ENCODE data around the gene SV2B. TPM values are rescaled to one million over a fixed set of nuclear protein-coding genes. Genes with fewer than 3 reads are reported as not detected.

Gene SV2B
- total and polyA plus RNA-seq, 2 donors (not counting 3 experiments of a cell fraction or from before 2014, with no cell fraction given) = not detected

GRCh38 chr15:91109885-91110284 is 9.8 kb downstream of the SV2B start:
- H3K9me3 ChIP-seq (replicated peaks; ENCODE audit: control insufficient read depth, insufficient read depth, low read length) = no peaks in the 10 kb centered on the region
- H3K4me3 ChIP-seq (replicated peaks in 1 of 3; ENCODE audit: insufficient read depth in 1 of 3, low read depth in 1 of 3, low read length in 3 of 3) = no peak overlapping the region
- H3K9me1 ChIP-seq (replicated peaks; ENCODE audit: control insufficient read depth, extremely low read depth, insufficient read depth, low read length) = no peaks in the 10 kb centered on the region
- no peaks in the 10 kb centered on the region for H3K4me1 ChIP-seq (ENCODE audit: control insufficient read depth, extremely low read depth, insufficient read depth, low read length)
- H3K27me3 ChIP-seq (ENCODE audit: control insufficient read depth in 2 of 2, insufficient read depth in 2 of 2, low read length in 2 of 2) = no peaks in the 10 kb centered on the region
- H3K36me3 ChIP-seq (ENCODE audit: control insufficient read depth in 2 of 2, extremely low read depth in 1 of 2, insufficient read depth in 2 of 2, low read length in 2 of 2) = no peaks in the 10 kb centered on the region
- intact Hi-C loops (cut with micrococcal nuclease) = no loop called here
- no peak overlapping the region for H3K9ac ChIP-seq (replicated peaks; ENCODE audit: extremely low read depth, insufficient read depth, low read length)
- DNase-seq (ENCODE audit: low read depth, low spot score) (no peak), FAIRE-seq (no peak)
- ChIA-PET CTCF (no interaction called here), POLR2A (no interaction called here)
- H3K4me2 ChIP-seq (ENCODE audit: insufficient read depth, low read length) = no peak overlapping the region
- TF ChIP-seq MAX (IDR thresholded peaks at IDR 0.05; ENCODE audit: insufficient read depth, insufficient read length) (no peak), FOS (IDR thresholded peaks at IDR 0.05; ENCODE audit: borderline replicate concordance, insufficient read depth, low read length) (no peak), POLR2AphosphoS5 (IDR thresholded peaks at IDR 0.05; ENCODE audit: insufficient read depth, low read depth, low read length) (no peak), MYC (IDR thresholded peaks at IDR 0.05; ENCODE audit: low read depth, low read length) (no peak), CTCF (IDR thresholded peaks at IDR 0.05; ENCODE audit: extremely low read depth in 1 of 2, insufficient read depth in 1 of 2, low read depth in 1 of 2, low read length in 2 of 2) (no peak), EZH2 (IDR thresholded peaks at IDR 0.05; ENCODE audit: borderline replicate concordance, low read depth, low read length, severe bottlenecking) (no peak), JUN (IDR thresholded peaks at IDR 0.05; ENCODE audit: borderline replicate concordance, insufficient read depth, insufficient read length, low read depth) (no peak), GATA2 (IDR thresholded peaks at IDR 0.05; ENCODE audit: insufficient read depth, insufficient read length, low read depth, low read length) (no peak), POLR2A (IDR thresholded peaks at IDR 0.05; ENCODE audit: low read depth, low read length) (no peak)
- H2AFZ ChIP-seq (ENCODE audit: low read depth, low read length) = no peak overlapping the region
- dilution Hi-C loops (cut with MboI; ENCODE audit: extremely low pct_ligation_motif_present, low sequenced_read_pairs) = no loop called here
- H3K27ac ChIP-seq (ENCODE audit: insufficient read depth, low read depth, low read length) = no peak overlapping the region
- H4K20me1 ChIP-seq (replicated peaks; ENCODE audit: control insufficient read depth, extremely low read depth, insufficient read depth, low read length) = no peaks in the 10 kb centered on the region
- BruUV-seq (replicated peaks) = no TSS peak
- no peaks in the 10 kb centered on the region for H3K79me2 ChIP-seq (ENCODE audit: control insufficient read depth, insufficient read depth, low read length)
